Measurements from ENCODE around the gene ZNF804B.

Gene ZNF804B

DNA sequence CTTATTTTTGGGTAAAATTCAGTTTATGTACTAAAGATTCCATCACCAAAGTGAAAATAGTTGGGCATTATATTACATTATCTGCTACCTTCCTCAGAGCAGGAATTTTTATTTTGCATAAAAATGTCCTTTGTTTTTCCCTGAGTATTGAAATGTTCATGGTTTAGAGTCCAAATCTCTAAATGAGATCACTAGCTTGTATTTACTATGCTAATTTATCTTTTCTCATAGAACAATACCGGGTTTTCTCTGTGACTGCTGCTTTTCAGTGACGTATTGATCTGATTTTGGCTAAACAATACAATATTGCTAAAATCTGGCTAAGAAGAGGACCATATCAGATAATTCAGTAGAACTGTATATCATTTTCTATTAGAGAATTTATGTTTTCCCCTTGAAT, 125.6 kb downstream of the ZNF804B start:
- H3K9me3 Mint-ChIP-seq, result peaks cover 3% of the 10 kb centered on the region
- H3K36me3 Mint-ChIP-seq (ENCODE audit: low read depth), result no peaks in the 10 kb centered on the region
- no peak overlapping the region for H3K4me3 Mint-ChIP-seq
- H3K27ac Mint-ChIP-seq, result no peak overlapping the region
- H3K27me3 Mint-ChIP-seq, result no peaks in the 10 kb centered on the region
- DNase-seq, result no peak
- H3K4me1 Mint-ChIP-seq (ENCODE audit: low read depth), result no peaks in the 10 kb centered on the region

DNA sequence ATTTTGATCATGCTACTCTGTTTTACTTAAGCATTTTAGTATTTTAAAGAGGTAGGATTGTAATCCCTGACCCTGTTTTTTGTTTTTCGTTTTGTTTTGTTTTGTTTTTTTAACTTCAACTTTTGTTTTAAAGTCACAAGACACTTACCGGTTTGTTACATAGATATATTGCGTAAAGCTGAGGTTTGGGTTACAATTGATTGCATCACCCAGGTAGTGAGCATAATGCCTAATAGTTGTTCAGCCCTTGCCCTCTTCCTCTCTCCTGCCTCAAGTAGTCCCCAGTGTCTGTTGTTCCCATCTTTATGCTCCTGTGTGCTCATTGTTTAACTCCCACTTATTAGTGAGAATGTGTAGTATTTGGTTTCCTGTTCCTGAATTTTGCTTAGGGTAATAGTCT, 129.2 kb downstream of the ZNF804B start:
- Mint-ChIP-seq H3K27me3 (no peaks in the 10 kb centered on the region), H3K4me3 (no peak overlapping the region), H3K36me3 (ENCODE audit: low read depth) (no peaks in the 10 kb centered on the region), H3K4me1 (ENCODE audit: low read depth) (no peaks in the 10 kb centered on the region), H3K27ac (no peak overlapping the region), H3K9me3 (peaks cover 3% of the 10 kb centered on the region)
- DNase-seq, result no peak

DNA sequence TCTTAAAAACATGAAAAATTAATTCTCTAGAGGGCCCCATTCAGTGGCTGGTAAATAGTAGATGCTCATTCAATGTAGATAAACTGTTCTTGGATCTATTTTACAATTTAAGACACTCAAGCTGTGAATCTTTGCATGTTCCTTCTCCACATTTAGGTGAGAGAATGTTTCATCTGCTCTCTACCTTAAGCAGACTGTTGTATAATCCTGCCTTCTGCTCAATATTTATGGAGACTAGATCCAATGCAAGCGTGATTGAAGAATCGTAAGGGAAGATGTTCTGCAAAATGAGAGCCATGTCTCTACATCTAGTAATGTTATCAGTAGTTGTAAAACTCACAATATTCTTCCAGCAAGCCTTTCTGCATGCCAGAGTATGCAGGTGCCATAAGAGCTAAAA, 151.0 kb downstream of the ZNF804B start:
- Mint-ChIP-seq H3K4me3 (no peak overlapping the region), H3K27me3 (no peaks in the 10 kb centered on the region), H3K9me3 (no peaks in the 10 kb centered on the region), H3K36me3 (ENCODE audit: low read depth) (no peaks in the 10 kb centered on the region), H3K27ac (no peak overlapping the region), H3K4me1 (ENCODE audit: low read depth) (no peaks in the 10 kb centered on the region)
- DNase-seq, result no peak

DNA sequence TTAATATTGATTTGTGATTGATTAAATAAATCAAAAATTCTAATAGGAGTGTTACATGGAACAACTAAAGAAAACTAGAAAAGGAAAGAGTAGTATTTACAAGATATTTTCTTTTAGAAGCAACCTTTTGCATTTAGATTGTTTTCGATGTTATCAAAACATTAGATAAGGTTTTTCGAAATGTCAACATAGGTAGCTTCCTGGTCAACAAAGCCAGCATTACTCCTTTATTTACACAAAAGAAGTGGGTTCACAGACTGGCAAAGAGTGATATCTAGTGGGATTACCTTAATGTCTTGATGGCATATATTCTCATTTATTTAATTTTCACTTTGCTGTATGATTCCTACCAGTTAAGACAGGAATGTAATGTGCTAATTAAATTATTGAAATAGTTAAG, 153.4 kb downstream of the ZNF804B start:
- Mint-ChIP-seq H3K27me3 (no peaks in the 10 kb centered on the region), H3K36me3 (ENCODE audit: low read depth) (no peaks in the 10 kb centered on the region), H3K4me3 (no peak overlapping the region), H3K4me1 (ENCODE audit: low read depth) (no peaks in the 10 kb centered on the region), H3K9me3 (no peaks in the 10 kb centered on the region), H3K27ac (no peak overlapping the region)
- DNase-seq, result no peak

DNA sequence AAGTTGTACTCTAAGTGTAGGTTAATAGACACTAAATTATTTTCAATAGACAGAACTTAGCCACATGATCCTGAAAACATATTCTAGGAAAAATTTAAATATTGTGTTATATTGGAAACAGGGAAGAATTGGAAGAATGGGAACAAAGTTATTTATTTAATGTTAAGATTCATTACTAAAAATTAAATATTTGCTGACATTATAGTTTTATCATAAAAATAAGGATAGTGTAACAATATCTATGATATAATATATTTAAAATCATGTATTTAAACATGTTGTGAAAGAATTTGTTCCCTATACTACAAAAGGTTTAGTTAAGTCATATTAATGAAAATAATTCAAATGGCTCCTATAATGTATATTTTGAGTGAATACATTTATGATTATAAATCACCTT, 156.1 kb downstream of the ZNF804B start:
- H3K36me3 Mint-ChIP-seq (ENCODE audit: low read depth), result no peaks in the 10 kb centered on the region
- no peak overlapping the region for H3K4me3 Mint-ChIP-seq
- no peaks in the 10 kb centered on the region for H3K9me3 Mint-ChIP-seq
- no peak overlapping the region for H3K27ac Mint-ChIP-seq
- H3K27me3 Mint-ChIP-seq, result no peaks in the 10 kb centered on the region
- DNase-seq, result no peak
- no peaks in the 10 kb centered on the region for H3K4me1 Mint-ChIP-seq (ENCODE audit: low read depth)

DNA sequence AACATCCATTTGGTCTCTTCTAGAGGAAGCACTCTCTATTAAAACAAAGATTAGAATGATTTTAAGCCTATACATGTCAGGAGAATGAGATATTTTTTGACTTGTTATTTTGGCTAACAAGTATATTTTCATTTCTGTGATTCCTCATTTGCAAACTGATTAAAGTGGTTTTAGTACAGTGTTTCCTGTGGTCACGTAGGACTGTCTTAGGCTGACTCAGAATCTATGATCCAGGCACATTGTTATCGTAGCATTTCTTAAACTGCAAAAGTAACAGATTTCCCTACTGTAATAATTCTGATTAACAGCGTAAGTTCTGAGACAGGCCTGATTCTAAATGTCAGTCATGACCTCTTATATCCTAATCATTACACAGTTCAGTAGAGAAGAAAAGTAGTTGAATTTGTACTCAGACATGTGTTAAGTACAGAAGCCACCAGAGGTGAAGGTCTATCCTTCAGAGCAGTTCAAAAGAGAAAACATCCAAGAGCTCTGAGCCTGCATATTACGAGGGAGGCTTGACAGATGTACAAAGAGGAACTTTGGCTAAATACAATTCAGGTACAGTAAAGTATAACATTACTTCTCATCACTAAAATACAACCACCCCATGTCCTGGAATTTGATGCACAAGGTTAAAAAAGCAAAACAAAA, 160.1 kb downstream of the ZNF804B start:
- no peak for DNase-seq
- Mint-ChIP-seq H3K4me3 (no peak overlapping the region), H3K27ac (no peak overlapping the region), H3K27me3 (no peaks in the 10 kb centered on the region), H3K9me3 (no peaks in the 10 kb centered on the region), H3K4me1 (ENCODE audit: low read depth) (no peaks in the 10 kb centered on the region), H3K36me3 (ENCODE audit: low read depth) (no peaks in the 10 kb centered on the region)

DNA sequence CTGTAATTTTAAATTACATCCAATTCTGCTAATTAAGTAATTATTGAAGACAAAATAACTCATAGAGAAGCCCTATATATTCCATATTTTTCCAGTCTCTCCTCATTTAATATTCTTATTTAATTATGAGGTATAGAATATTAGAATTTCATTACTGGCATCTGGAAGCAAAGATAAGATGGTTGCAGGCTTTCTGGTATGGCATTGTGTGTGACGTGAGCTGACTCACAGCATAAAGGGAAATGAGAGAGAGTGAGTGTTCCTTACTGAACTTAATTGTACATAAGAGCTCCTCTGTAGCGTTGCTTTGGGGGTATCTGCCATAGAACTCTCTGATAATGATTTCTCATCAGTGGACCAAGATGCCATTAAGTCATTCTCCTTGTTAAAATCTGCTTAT, 163.4 kb downstream of the ZNF804B start:
- Mint-ChIP-seq H3K36me3 (ENCODE audit: low read depth) (no peaks in the 10 kb centered on the region), H3K27ac (no peak overlapping the region), H3K4me3 (no peak overlapping the region), H3K27me3 (no peaks in the 10 kb centered on the region), H3K9me3 (no peaks in the 10 kb centered on the region), H3K4me1 (ENCODE audit: low read depth) (no peaks in the 10 kb centered on the region)
- no peak for DNase-seq

DNA sequence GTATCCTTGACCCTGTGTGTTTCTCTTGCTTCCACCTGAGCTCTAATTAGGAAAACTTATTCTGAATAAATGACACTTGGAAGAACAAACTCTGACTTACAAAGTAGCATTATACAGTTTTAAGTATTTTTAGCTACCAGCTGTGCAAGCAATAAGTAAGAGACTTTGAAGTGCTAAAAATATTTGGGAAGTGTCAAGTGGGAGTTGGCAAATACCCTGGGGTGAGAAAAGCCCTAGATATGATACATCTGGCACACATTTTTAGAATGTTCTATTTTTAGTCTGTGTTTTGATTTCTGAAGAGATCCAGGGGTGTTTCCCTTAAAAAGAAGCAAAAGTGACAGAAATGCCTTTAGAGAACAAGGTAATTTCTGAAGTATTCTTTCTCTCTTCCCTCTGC, 168.8 kb downstream of the ZNF804B start:
- no peaks in the 10 kb centered on the region for H3K27me3 Mint-ChIP-seq
- H3K4me3 Mint-ChIP-seq, result no peak overlapping the region
- no peaks in the 10 kb centered on the region for H3K36me3 Mint-ChIP-seq (ENCODE audit: low read depth)
- no peak for DNase-seq
- no peaks in the 10 kb centered on the region for H3K9me3 Mint-ChIP-seq
- no peak overlapping the region for H3K27ac Mint-ChIP-seq
- H3K4me1 Mint-ChIP-seq (ENCODE audit: low read depth), result no peaks in the 10 kb centered on the region

DNA sequence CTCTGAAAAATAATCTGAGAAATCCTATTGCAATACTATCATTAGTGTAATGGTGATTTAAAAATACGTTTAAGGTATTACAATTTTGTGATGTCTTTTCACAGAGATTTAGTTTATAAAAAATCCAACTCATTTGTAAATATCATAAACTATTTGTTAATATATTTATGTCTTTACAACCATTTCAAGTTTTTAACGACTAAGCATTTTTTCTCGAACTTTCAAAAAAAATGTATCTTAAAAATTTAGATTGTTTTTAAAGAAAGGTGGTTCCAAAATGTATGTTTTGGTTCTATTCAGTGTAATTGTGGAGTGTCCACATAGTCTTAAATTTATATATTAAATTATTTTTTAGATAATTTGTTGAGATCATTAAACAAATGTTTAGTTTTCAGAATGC, 170.2 kb downstream of the ZNF804B start:
- no peak for DNase-seq
- no peak overlapping the region for H3K4me3 Mint-ChIP-seq

DNA sequence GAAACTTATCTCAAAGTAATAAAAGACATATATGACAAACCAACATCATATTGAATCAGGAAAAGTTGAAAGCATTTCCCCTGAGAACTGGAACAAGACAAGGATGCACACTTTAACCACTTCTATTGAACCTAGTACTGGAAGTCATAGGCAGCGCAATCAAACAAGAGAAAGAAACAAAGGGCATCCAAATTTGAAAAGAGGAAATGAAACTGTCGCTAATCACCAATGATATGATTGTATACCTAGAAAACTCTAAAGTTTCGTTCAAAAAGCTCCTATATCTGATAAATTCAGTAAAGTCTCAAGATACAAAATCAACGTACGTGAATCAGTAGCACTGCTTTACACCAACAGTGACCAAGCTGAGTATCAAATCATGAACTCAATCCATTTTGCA, 173.8 kb downstream of the ZNF804B start:
- Mint-ChIP-seq H3K4me1 (ENCODE audit: low read depth) (no peaks in the 10 kb centered on the region), H3K4me3 (no peak overlapping the region), H3K27ac (no peak overlapping the region), H3K27me3 (no peaks in the 10 kb centered on the region), H3K9me3 (no peaks in the 10 kb centered on the region), H3K36me3 (ENCODE audit: low read depth) (no peaks in the 10 kb centered on the region)
- no peak for DNase-seq

More for the DNA sequence above, 170.2 kb downstream of the ZNF804B start:
- H3K27me3 Mint-ChIP-seq, result no peaks in the 10 kb centered on the region
- no peaks in the 10 kb centered on the region for H3K36me3 Mint-ChIP-seq (ENCODE audit: low read depth)
- no peaks in the 10 kb centered on the region for H3K9me3 Mint-ChIP-seq
- H3K4me1 Mint-ChIP-seq (ENCODE audit: low read depth), result no peaks in the 10 kb centered on the region
- no peak overlapping the region for H3K27ac Mint-ChIP-seq

DNA sequence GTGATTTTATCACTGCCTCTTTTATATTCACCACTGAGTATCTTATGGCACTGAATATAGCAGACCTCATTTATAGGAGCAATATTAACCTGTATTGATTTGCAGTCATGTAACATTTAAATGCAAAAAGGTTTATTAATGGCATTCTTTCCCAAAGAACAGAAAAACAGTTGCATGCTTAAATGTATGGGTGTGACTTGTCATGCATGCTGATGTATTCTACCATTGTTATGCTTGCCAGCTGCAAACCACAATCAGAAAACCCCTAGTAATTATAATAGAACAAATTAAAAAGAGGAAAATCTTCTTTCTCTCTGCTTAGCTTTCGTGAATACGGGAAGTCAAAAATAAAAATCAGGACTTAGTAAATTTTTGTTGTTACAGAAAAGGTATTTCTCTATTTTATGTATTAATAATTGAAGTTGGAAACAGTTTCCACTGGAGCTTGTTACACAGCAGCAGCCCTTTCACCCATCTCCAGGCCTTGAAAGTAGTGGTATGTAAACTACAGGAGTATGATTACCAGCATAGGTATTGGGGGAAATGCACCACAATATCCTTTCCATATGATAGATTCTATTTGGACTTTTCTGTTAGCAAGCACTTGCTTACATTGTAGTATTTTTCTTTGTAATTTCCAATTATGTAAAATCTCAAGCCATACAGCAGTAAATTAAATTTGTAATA, 183.5 kb downstream of the ZNF804B start:
- Mint-ChIP-seq H3K4me3 (no peak overlapping the region), H3K9me3 (no peaks in the 10 kb centered on the region), H3K27me3 (no peaks in the 10 kb centered on the region), H3K36me3 (ENCODE audit: low read depth) (no peaks in the 10 kb centered on the region), H3K27ac (no peak overlapping the region), H3K4me1 (ENCODE audit: low read depth) (no peaks in the 10 kb centered on the region)
- no peak for DNase-seq

DNA sequence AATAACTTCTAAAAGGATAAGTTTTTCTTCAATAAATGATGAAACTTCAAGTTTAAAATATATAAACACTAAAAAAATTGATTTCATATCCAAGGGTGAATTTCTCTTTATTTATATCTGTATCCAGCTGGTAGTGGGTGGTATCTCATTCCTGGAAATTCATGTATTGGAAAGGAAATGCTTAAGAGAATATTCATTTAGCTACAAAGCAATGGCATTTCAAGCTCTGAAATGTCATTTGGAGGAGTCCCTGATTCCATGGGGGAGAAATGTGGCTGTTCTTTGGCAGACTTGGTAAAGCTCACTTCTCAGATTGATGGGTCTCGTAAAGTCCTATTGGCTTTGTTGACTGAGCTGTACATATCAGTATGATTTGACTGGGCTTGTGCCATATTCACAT, 192.3 kb downstream of the ZNF804B start:
- Mint-ChIP-seq H3K9me3 (no peaks in the 10 kb centered on the region), H3K4me1 (ENCODE audit: low read depth) (no peaks in the 10 kb centered on the region), H3K27me3 (no peaks in the 10 kb centered on the region), H3K4me3 (no peak overlapping the region), H3K36me3 (ENCODE audit: low read depth) (no peaks in the 10 kb centered on the region), H3K27ac (no peak overlapping the region)
- no peak for DNase-seq

DNA sequence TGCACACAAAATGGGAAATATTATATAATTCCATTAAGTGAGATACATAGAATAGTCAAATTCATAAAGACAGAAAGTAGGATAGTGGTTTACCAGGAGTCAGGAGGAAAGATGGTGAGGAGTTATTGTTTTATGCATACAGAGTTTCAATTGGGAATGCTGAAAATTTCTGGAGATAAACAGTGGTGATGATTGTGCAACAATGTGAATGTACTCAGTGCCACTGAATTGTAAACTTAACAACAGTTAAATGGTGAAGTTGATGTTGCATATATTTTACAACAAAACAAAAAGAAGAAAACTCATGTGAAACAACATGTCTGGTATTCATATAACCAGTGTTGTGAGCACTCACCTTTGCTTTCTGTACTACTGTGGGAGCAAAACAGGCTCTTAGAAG, 204.9 kb downstream of the ZNF804B start:
- H3K36me3 Mint-ChIP-seq (ENCODE audit: low read depth), result no peaks in the 10 kb centered on the region
- H3K4me1 Mint-ChIP-seq (ENCODE audit: low read depth), result no peaks in the 10 kb centered on the region
- H3K9me3 Mint-ChIP-seq, result no peaks in the 10 kb centered on the region
- no peaks in the 10 kb centered on the region for H3K27me3 Mint-ChIP-seq
- no peak for DNase-seq
- no peak overlapping the region for H3K27ac Mint-ChIP-seq
- H3K4me3 Mint-ChIP-seq, result no peak overlapping the region

DNA sequence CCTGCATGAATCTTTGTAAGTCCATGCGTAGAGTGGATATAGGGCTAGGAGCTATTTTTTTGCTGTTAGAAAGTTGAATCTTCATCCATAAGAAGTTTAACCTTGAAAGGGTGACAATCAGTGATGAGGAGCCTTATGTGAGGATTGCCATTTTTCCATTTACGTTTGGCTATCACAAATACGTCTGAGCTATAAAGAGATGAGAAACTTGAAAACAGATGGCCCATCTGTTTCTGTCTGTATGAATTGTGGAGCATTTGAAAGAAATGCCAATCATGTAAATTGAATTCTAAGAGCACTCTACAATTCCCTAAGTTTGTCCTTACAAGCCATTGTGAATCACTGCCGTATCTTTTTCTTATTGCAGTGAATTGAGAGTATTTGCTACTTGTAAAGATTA, 205.9 kb downstream of the ZNF804B start:
- no peak overlapping the region for H3K27ac Mint-ChIP-seq
- H3K4me3 Mint-ChIP-seq, result no peak overlapping the region
- no peak for DNase-seq

DNA sequence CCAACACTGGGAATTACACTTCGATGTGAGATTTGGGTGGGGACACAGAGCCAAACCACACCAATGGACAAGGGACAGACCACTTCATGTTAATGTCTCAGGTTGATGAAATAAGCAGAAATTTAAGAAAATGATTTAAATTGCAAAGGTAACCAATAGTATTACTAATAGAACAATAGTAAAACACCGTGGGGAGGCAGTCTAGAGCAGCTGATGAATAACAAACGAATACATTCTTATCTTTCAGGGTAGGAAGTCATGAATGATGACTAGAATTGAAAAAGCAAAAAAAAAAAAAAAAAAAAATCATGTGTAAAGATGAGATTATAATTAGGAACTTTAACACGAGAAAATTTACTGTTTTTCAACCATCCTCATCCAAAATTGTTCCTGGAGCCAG, 207.9 kb downstream of the ZNF804B start:
- H3K27me3 Mint-ChIP-seq, result no peaks in the 10 kb centered on the region
- H3K36me3 Mint-ChIP-seq (ENCODE audit: low read depth), result no peaks in the 10 kb centered on the region
- no peak overlapping the region for H3K4me3 Mint-ChIP-seq
- no peak for DNase-seq
- H3K4me1 Mint-ChIP-seq (ENCODE audit: low read depth), result no peaks in the 10 kb centered on the region
- no peaks in the 10 kb centered on the region for H3K9me3 Mint-ChIP-seq
- no peak overlapping the region for H3K27ac Mint-ChIP-seq

More for the DNA sequence above, 205.9 kb downstream of the ZNF804B start:
- H3K36me3 Mint-ChIP-seq (ENCODE audit: low read depth), result no peaks in the 10 kb centered on the region
- no peaks in the 10 kb centered on the region for H3K9me3 Mint-ChIP-seq
- H3K27me3 Mint-ChIP-seq, result no peaks in the 10 kb centered on the region
- H3K4me1 Mint-ChIP-seq (ENCODE audit: low read depth), result no peaks in the 10 kb centered on the region

DNA sequence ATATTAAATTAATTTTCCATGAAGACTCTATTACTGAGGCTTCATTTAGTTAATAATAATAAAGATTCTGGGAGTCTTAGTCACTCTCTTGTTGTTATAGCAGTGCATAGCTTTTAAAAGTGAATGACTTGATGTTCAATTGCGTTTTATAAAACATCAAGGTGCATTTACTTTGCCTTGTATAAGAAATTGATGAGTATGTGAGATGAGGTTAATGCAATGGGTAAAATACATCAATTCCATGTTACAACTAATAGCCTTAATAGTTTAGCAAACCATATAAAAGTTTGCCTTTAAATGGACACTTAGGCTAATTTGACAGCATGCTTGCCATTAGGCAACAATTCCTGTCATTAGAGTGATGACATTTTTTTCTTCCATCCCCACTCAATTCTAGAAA, 209.7 kb downstream of the ZNF804B start:
- Mint-ChIP-seq H3K4me3 (no peak overlapping the region), H3K27me3 (no peaks in the 10 kb centered on the region), H3K9me3 (no peaks in the 10 kb centered on the region), H3K27ac (no peak overlapping the region), H3K36me3 (ENCODE audit: low read depth) (no peaks in the 10 kb centered on the region), H3K4me1 (ENCODE audit: low read depth) (no peaks in the 10 kb centered on the region)
- DNase-seq, result no peak
